Bronchial epithelial cell (primary cell): ENCODE measurements around the gene NXPE4. TPM values are rescaled to one million over a fixed set of nuclear protein-coding genes. Genes with fewer than 3 reads are reported as not detected.

Source experiments
- DNase-seq: peaks from one replicate; pipeline ENCODE4 v3.0.0-alpha.2; 2010; ENCODE audit warnings: low read depth
- FAIRE-seq: peaks from 2 replicates; lab custom pipeline; 2011; peaks lifted over from hg19 to GRCh38; lab: Jason Lieb, UNC
- H3K27me3 ChIP-seq: 2 replicates; pipeline ENCODE4 v1.5.1; 2011; ENCODE audit warnings: low read length; ENCODE audit not compliant: control insufficient read depth, insufficient read depth
- H3K36me3 ChIP-seq: 2 replicates; pipeline ENCODE4 v1.5.1; 2011; ENCODE audit warnings: low read length; ENCODE audit not compliant: control insufficient read depth, insufficient read depth
- H3K4me3 ChIP-seq: 2 replicates; pipeline ENCODE4 v1.5.1; 2011; ENCODE audit warnings: mild to moderate bottlenecking, low read depth, low read length, control low read depth
- total RNA-seq: library from RNA; depleted of rRNA; stranded (reverse); fragments of >200 nt; gene quantifications from 2 replicates; pipeline ENCODE4 v1.2.1, GENCODE V29; 2014
- TF ChIP-seq, protein P1 (sequence below): IDR thresholded peaks from 2 replicates; pipeline ENCODE4 v1.5.1; 2011; ENCODE audit warnings: mild to moderate bottlenecking, moderate library complexity, low read length, control low read depth, inconsistent platforms; ENCODE audit not compliant: insufficient read depth, severe bottlenecking

The NXPE4 gene
- total RNA-seq, 1 donor from 2014 or later = not detected

DNA sequence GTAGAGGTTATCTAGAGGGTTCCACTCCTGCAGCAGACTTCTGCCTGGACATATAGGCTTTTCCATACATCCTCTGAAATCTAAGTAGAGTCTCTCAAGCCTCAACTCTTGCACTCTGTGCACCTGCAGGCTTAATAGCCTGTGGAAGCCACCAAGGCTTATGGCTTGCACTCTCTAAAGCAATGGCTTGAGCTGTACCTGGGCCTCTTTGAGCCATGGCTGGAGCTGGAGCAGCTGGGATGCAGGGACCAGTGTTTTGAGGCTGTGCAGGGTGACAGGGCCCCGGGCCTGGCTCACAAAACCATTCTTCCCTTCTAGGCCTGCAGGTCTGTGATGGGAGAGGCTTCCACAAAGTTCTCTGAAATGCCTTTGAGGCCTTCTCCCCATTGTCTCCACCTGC is 2.9 kb upstream of the NXPE4 start:
- TF ChIP-seq, protein P1, sequence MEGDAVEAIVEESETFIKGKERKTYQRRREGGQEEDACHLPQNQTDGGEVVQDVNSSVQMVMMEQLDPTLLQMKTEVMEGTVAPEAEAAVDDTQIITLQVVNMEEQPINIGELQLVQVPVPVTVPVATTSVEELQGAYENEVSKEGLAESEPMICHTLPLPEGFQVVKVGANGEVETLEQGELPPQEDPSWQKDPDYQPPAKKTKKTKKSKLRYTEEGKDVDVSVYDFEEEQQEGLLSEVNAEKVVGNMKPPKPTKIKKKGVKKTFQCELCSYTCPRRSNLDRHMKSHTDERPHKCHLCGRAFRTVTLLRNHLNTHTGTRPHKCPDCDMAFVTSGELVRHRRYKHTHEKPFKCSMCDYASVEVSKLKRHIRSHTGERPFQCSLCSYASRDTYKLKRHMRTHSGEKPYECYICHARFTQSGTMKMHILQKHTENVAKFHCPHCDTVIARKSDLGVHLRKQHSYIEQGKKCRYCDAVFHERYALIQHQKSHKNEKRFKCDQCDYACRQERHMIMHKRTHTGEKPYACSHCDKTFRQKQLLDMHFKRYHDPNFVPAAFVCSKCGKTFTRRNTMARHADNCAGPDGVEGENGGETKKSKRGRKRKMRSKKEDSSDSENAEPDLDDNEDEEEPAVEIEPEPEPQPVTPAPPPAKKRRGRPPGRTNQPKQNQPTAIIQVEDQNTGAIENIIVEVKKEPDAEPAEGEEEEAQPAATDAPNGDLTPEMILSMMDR = no peak
- no peaks in the 10 kb centered on the region for H3K27me3 ChIP-seq
- no peak for FAIRE-seq
- no peaks in the 10 kb centered on the region for H3K36me3 ChIP-seq
- no peak overlapping the region for H3K4me3 ChIP-seq
- DNase-seq = no peak

DNA sequence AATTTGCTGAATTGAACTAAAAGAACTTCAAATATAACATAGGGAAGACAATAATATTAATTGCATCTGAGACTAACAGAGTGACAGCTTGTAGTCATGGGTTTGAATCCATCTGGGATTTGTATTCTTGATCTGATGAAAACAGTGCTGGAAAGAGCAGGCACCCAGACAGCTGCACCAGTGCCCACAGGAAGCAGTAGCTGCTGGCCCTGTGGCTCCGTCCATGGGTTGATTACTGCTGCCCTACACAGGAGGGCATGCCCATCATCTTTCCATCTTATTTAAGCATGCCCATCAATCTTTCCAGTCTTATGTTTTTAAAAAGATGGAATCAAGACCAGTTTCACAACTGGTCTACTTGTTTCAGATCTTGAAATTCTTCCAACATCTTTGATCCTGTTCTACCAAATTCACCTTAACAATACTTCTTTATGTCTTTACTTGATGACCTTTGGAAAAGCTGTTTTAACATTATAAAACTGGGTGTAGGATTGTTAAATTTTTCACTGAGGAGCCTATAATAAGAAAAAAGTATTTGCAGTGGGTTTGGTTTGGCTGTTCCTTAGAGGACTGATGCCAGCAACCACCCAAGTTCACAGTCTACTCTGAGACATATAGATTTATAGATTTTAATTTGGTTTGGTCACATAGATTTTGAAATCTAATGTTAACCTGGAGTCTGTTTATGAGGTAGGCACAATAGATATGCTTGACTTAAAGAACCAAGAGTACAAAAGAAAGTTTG is 761 bp upstream of the NXPE4 start:
- Histone ChIP-seq H3K4me3 (no peak overlapping the region), H3K36me3 (no peaks in the 10 kb centered on the region), H3K27me3 (no peaks in the 10 kb centered on the region)
- DNase-seq (no peak), FAIRE-seq (no peak)
- TF ChIP-seq, protein P1 = no peak

GRCh38 chr11:114594703-114595102 is 883 bp downstream of the NXPE4 start:
- TF ChIP-seq, protein P1 = no peak
- no peak for DNase-seq
- FAIRE-seq = no peak
- Histone ChIP-seq H3K27me3 (no peaks in the 10 kb centered on the region), H3K36me3 (no peaks in the 10 kb centered on the region), H3K4me3 (no peak overlapping the region)

- no peak for FAIRE-seq
- TF ChIP-seq, protein P1 = no peak
- H3K36me3 ChIP-seq = no peaks in the 10 kb centered on the region
- no peak for DNase-seq
- no peak overlapping the region for H3K4me3 ChIP-seq
- H3K27me3 ChIP-seq = no peaks in the 10 kb centered on the region
Measured at GRCh38 chr11:114587398-114587953, 8.1 kb downstream of the NXPE4 start.

DNA sequence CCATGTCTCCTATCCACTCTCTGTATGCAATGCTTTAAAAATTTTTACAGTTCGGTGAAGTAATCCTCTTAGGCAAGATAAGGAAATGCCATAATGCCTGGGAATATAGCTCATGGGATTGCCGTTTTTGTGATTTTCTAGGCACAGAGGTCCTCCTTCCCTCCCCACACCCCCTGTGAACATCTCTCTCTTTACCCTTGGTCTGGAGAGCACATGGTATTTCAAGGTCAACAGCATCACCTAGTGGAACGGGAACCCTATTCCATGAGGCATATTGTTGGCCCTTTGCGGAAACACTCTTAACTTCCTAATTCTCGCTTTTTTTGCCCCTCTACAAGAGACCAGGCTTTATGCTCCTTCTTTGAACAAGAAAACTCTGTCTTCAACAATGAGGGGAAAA is 8.8 kb downstream of the NXPE4 start:
- DNase-seq (no peak), FAIRE-seq (no peak)
- no peak overlapping the region for H3K4me3 ChIP-seq
- no peaks in the 10 kb centered on the region for H3K27me3 ChIP-seq
- TF ChIP-seq, protein P1 = no peak
- H3K36me3 ChIP-seq = no peaks in the 10 kb centered on the region
